Measurements from ENCODE around the gene CPNE2.
A peak's percentile ranks its signal among the peaks of the same experiment; 100 is the strongest.

CPNE2 gene

GRCh38 chr16:57092786-57093411, 516 bp downstream of the CPNE2 start:
- DNase-seq (ENCODE audit: low spot score) = no peak
- H3K27ac ChIP-seq (replicated peaks; ENCODE audit: low read length) = no peak overlapping the region

GRCh38 chr16:57093666-57094564, 1.5 kb downstream of the CPNE2 start:
- no peak for DNase-seq (ENCODE audit: low spot score)
- H3K27me3 ChIP-seq (ENCODE audit: control insufficient read depth in 3 of 3, insufficient read depth in 3 of 3, low read depth in 1 of 3, low read length in 3 of 3) = peaks cover 0 to 13% (median 0%) of the 10 kb centered on the region in 3 experiments
- H3K36me3 ChIP-seq (replicated peaks in 1 of 2; ENCODE audit: control insufficient read depth in 2 of 2, insufficient read depth in 2 of 2, low read length in 2 of 2) = peaks cover 0 to 19% of the 10 kb centered on the region in 2 donors
- H2BK5ac ChIP-seq (ENCODE audit: low read length) = no peak overlapping the region
- H3K27ac ChIP-seq (replicated peaks; ENCODE audit: low read length) = no peak overlapping the region
- H3K14ac ChIP-seq (ENCODE audit: low read length) = no peak overlapping the region
- no peak overlapping the region for H3K4me2 ChIP-seq (ENCODE audit: insufficient read depth, low read length, poor library complexity, severe bottlenecking)
- H3K4me1 ChIP-seq (ENCODE audit: control insufficient read depth in 2 of 2, insufficient read depth in 1 of 2, low read depth in 1 of 2, low read length in 2 of 2) = peaks cover 8 to 19% of the 10 kb centered on the region in 2 donors
- peak overlapping the region; percentile 99 for H2AFZ ChIP-seq (ENCODE audit: low read length)
- H3K4ac ChIP-seq (ENCODE audit: low read length) = no peak overlapping the region
- no peak overlapping the region for H4K8ac ChIP-seq (ENCODE audit: low read depth, low read length)
- H2BK15ac ChIP-seq (ENCODE audit: low read length) = peak overlapping the region; percentile 35
- no peak overlapping the region for H2BK12ac ChIP-seq (ENCODE audit: low read length)
- H3K9ac ChIP-seq (ENCODE audit: low read depth, low read length, poor library complexity) = no peak overlapping the region
- H4K91ac ChIP-seq (ENCODE audit: low read depth, low read length, poor library complexity) = no peak overlapping the region
- H3K9me3 ChIP-seq (replicated peaks in 1 of 2; ENCODE audit: control insufficient read depth in 2 of 2, insufficient read depth in 1 of 2, low read depth in 1 of 2, low read length in 2 of 2) = peaks cover 0 to 3% of the 10 kb centered on the region in 2 donors
- H2AK5ac ChIP-seq (ENCODE audit: low read depth, low read length) = peak overlapping the region; percentile 49
- H3K4me3 ChIP-seq (ENCODE audit: low read length in 2 of 2) = peak overlapping the region; percentile 59 to 78
- no CpG with 5 or more reads among the region's 18 CpGs for WGBS, 2 donors (ENCODE audit: extremely low coverage in 2 of 2, insufficient read length in 2 of 2, insufficient replicate concordance in 1 of 2)
- no peak overlapping the region for H2BK120ac ChIP-seq (ENCODE audit: low read depth, low read length)
- no peaks in the 10 kb centered on the region for H3K79me1 ChIP-seq (ENCODE audit: low read depth, low read length)
- H3K23ac ChIP-seq (ENCODE audit: low read depth, low read length, poor library complexity) = peak overlapping the region; percentile 20
- peak overlapping the region; percentile 25 for H3K18ac ChIP-seq (ENCODE audit: low read length)

More at GRCh38 chr16:57092786-57093411, 516 bp downstream of the CPNE2 start:
- peak overlapping the region; percentile 96 for H3K18ac ChIP-seq (ENCODE audit: low read length)
- H4K91ac ChIP-seq (ENCODE audit: low read depth, low read length, poor library complexity) = no peak overlapping the region
- H2BK120ac ChIP-seq (ENCODE audit: low read depth, low read length) = peak overlapping the region; percentile 32
- H2BK12ac ChIP-seq (ENCODE audit: low read length) = no peak overlapping the region
- H3K9ac ChIP-seq (ENCODE audit: low read depth, low read length, poor library complexity) = peak overlapping the region; percentile 93
- H3K4me1 ChIP-seq (ENCODE audit: control insufficient read depth in 2 of 2, insufficient read depth in 1 of 2, low read depth in 1 of 2, low read length in 2 of 2) = peaks cover 8 to 19% of the 10 kb centered on the region in 2 donors
- H2AFZ ChIP-seq (ENCODE audit: low read length) = peak overlapping the region; percentile 99
- H4K8ac ChIP-seq (ENCODE audit: low read depth, low read length) = no peak overlapping the region
- no CpG with 5 or more reads among the region's 53 CpGs for WGBS, 2 donors (ENCODE audit: extremely low coverage in 2 of 2, insufficient read length in 2 of 2, insufficient replicate concordance in 1 of 2)
- no peak overlapping the region for H2AK5ac ChIP-seq (ENCODE audit: low read depth, low read length)
- peak overlapping the region; percentile 78 to 95 for H3K4me3 ChIP-seq (ENCODE audit: low read length in 2 of 2)
- no peak overlapping the region for H2BK15ac ChIP-seq (ENCODE audit: low read length)
- peaks cover 0 to 13% (median 0%) of the 10 kb centered on the region in 3 experiments for H3K27me3 ChIP-seq (ENCODE audit: control insufficient read depth in 3 of 3, insufficient read depth in 3 of 3, low read depth in 1 of 3, low read length in 3 of 3)
- H3K36me3 ChIP-seq (replicated peaks in 1 of 2; ENCODE audit: control insufficient read depth in 2 of 2, insufficient read depth in 2 of 2, low read length in 2 of 2) = peaks cover 0 to 19% of the 10 kb centered on the region in 2 donors
- no peaks in the 10 kb centered on the region for H3K79me1 ChIP-seq (ENCODE audit: low read depth, low read length)
- peak overlapping the region; percentile 69 for H3K4me2 ChIP-seq (ENCODE audit: insufficient read depth, low read length, poor library complexity, severe bottlenecking)
- H2BK5ac ChIP-seq (ENCODE audit: low read length) = no peak overlapping the region
- H3K9me3 ChIP-seq (replicated peaks in 1 of 2; ENCODE audit: control insufficient read depth in 2 of 2, insufficient read depth in 1 of 2, low read depth in 1 of 2, low read length in 2 of 2) = peaks cover 0 to 3% of the 10 kb centered on the region in 2 donors
- peak overlapping the region; percentile 59 for H3K23ac ChIP-seq (ENCODE audit: low read depth, low read length, poor library complexity)
- no peak overlapping the region for H3K14ac ChIP-seq (ENCODE audit: low read length)
- no peak overlapping the region for H3K4ac ChIP-seq (ENCODE audit: low read length)

- H3K79me1 ChIP-seq (ENCODE audit: low read depth, low read length) = no peaks in the 10 kb centered on the region
Measured at GRCh38 chr16:57094911-57095310, 2.5 kb downstream of the CPNE2 start.

GRCh38 chr16:57096192-57096591, 3.8 kb downstream of the CPNE2 start:
- Histone ChIP-seq H3K14ac (ENCODE audit: low read length) (no peak overlapping the region), H2BK5ac (ENCODE audit: low read length) (no peak overlapping the region), H3K9ac (ENCODE audit: low read depth, low read length, poor library complexity) (no peak overlapping the region), H3K4me1 (ENCODE audit: control insufficient read depth in 2 of 2, insufficient read depth in 1 of 2, low read depth in 1 of 2, low read length in 2 of 2) (peaks cover 10 to 18% of the 10 kb centered on the region in 2 donors), H2BK120ac (ENCODE audit: low read depth, low read length) (no peak overlapping the region), H3K4ac (ENCODE audit: low read length) (no peak overlapping the region), H3K79me1 (ENCODE audit: low read depth, low read length) (no peaks in the 10 kb centered on the region), H3K36me3 (replicated peaks in 1 of 2; ENCODE audit: control insufficient read depth in 2 of 2, insufficient read depth in 2 of 2, low read length in 2 of 2) (peaks cover 0 to 19% of the 10 kb centered on the region in 2 donors), H2BK12ac (ENCODE audit: low read length) (no peak overlapping the region), H4K91ac (ENCODE audit: low read depth, low read length, poor library complexity) (no peak overlapping the region), H4K8ac (ENCODE audit: low read depth, low read length) (no peak overlapping the region), H2AFZ (ENCODE audit: low read length) (no peak overlapping the region), H3K18ac (ENCODE audit: low read length) (no peak overlapping the region), H3K9me3 (replicated peaks in 1 of 2; ENCODE audit: control insufficient read depth in 2 of 2, insufficient read depth in 1 of 2, low read depth in 1 of 2, low read length in 2 of 2) (no peaks in the 10 kb centered on the region), H3K27ac (replicated peaks; ENCODE audit: low read length) (no peak overlapping the region), H2BK15ac (ENCODE audit: low read length) (no peak overlapping the region), H3K23ac (ENCODE audit: low read depth, low read length, poor library complexity) (no peak overlapping the region), H3K4me2 (ENCODE audit: insufficient read depth, low read length, poor library complexity, severe bottlenecking) (no peak overlapping the region), H3K4me3 (ENCODE audit: low read length in 2 of 2) (no peak overlapping the region), H2AK5ac (ENCODE audit: low read depth, low read length) (no peak overlapping the region), H3K27me3 (ENCODE audit: control insufficient read depth in 3 of 3, insufficient read depth in 3 of 3, low read depth in 1 of 3, low read length in 3 of 3) (peaks cover 0 to 10% (median 0%) of the 10 kb centered on the region in 3 experiments)
- WGBS, 2 donors (ENCODE audit: extremely low coverage in 2 of 2, insufficient read length in 2 of 2, insufficient replicate concordance in 1 of 2) = no CpG with 5 or more reads among the region's 3 CpGs
- no peak for DNase-seq (ENCODE audit: low spot score)

More at GRCh38 chr16:57094911-57095310, 2.5 kb downstream of the CPNE2 start:
- H2AK5ac ChIP-seq (ENCODE audit: low read depth, low read length) = no peak overlapping the region
- no peak overlapping the region for H3K18ac ChIP-seq (ENCODE audit: low read length)
- H3K14ac ChIP-seq (ENCODE audit: low read length) = no peak overlapping the region
- no peak overlapping the region for H3K4ac ChIP-seq (ENCODE audit: low read length)
- H3K4me1 ChIP-seq (ENCODE audit: control insufficient read depth in 2 of 2, insufficient read depth in 1 of 2, low read depth in 1 of 2, low read length in 2 of 2) = peaks cover 10 to 19% of the 10 kb centered on the region in 2 donors
- H2BK5ac ChIP-seq (ENCODE audit: low read length) = no peak overlapping the region
- H3K23ac ChIP-seq (ENCODE audit: low read depth, low read length, poor library complexity) = no peak overlapping the region
- H3K9ac ChIP-seq (ENCODE audit: low read depth, low read length, poor library complexity) = no peak overlapping the region
- peaks cover 0 to 19% of the 10 kb centered on the region in 2 donors for H3K36me3 ChIP-seq (replicated peaks in 1 of 2; ENCODE audit: control insufficient read depth in 2 of 2, insufficient read depth in 2 of 2, low read length in 2 of 2)
- no peak overlapping the region for H2BK120ac ChIP-seq (ENCODE audit: low read depth, low read length)
- peaks cover 0 to 13% (median 0%) of the 10 kb centered on the region in 3 experiments for H3K27me3 ChIP-seq (ENCODE audit: control insufficient read depth in 3 of 3, insufficient read depth in 3 of 3, low read depth in 1 of 3, low read length in 3 of 3)
- H3K4me3 ChIP-seq (ENCODE audit: low read length in 2 of 2) = no peak overlapping the region
- H2BK12ac ChIP-seq (ENCODE audit: low read length) = no peak overlapping the region
- no peak overlapping the region for H2BK15ac ChIP-seq (ENCODE audit: low read length)
- H4K91ac ChIP-seq (ENCODE audit: low read depth, low read length, poor library complexity) = no peak overlapping the region
- no peak overlapping the region for H3K27ac ChIP-seq (replicated peaks; ENCODE audit: low read length)
- H2AFZ ChIP-seq (ENCODE audit: low read length) = no peak overlapping the region
- H4K8ac ChIP-seq (ENCODE audit: low read depth, low read length) = no peak overlapping the region
- no CpG with 5 or more reads among the region's 5 CpGs for WGBS, 2 donors (ENCODE audit: extremely low coverage in 2 of 2, insufficient read length in 2 of 2, insufficient replicate concordance in 1 of 2)
- no peak overlapping the region for H3K4me2 ChIP-seq (ENCODE audit: insufficient read depth, low read length, poor library complexity, severe bottlenecking)
- DNase-seq (ENCODE audit: low spot score) = no peak
- peaks cover 0 to 3% of the 10 kb centered on the region in 2 donors for H3K9me3 ChIP-seq (replicated peaks in 1 of 2; ENCODE audit: control insufficient read depth in 2 of 2, insufficient read depth in 1 of 2, low read depth in 1 of 2, low read length in 2 of 2)

Data from neuronal stem cell (in vitro differentiated cells).